Activated naive CD4-positive, alpha-beta T cell treated with anti-CD3 and anti-CD28 coated beads, Interleukin-2, amount 50 U/mL, for 16 hours (primary cell): Measurements from ENCODE around the gene DHX57.

Experiments used
- DNase-seq: peaks from one replicate; pipeline ENCODE4 v3.0.0-alpha.2; 2020

Gene DHX57, protein sequence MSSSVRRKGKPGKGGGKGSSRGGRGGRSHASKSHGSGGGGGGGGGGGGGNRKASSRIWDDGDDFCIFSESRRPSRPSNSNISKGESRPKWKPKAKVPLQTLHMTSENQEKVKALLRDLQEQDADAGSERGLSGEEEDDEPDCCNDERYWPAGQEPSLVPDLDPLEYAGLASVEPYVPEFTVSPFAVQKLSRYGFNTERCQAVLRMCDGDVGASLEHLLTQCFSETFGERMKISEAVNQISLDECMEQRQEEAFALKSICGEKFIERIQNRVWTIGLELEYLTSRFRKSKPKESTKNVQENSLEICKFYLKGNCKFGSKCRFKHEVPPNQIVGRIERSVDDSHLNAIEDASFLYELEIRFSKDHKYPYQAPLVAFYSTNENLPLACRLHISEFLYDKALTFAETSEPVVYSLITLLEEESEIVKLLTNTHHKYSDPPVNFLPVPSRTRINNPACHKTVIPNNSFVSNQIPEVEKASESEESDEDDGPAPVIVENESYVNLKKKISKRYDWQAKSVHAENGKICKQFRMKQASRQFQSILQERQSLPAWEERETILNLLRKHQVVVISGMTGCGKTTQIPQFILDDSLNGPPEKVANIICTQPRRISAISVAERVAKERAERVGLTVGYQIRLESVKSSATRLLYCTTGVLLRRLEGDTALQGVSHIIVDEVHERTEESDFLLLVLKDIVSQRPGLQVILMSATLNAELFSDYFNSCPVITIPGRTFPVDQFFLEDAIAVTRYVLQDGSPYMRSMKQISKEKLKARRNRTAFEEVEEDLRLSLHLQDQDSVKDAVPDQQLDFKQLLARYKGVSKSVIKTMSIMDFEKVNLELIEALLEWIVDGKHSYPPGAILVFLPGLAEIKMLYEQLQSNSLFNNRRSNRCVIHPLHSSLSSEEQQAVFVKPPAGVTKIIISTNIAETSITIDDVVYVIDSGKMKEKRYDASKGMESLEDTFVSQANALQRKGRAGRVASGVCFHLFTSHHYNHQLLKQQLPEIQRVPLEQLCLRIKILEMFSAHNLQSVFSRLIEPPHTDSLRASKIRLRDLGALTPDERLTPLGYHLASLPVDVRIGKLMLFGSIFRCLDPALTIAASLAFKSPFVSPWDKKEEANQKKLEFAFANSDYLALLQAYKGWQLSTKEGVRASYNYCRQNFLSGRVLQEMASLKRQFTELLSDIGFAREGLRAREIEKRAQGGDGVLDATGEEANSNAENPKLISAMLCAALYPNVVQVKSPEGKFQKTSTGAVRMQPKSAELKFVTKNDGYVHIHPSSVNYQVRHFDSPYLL (N-terminal part only)

GRCh38 chr2:38875576-38876367 lies at the start of gene DHX57, which contains the start of gene MORN2:
Gene DHX57 (minus strand): TSS chr2:38875934. CDS start chr2:38868405, 7,529 bp downstream.
Gene MORN2 (plus strand): TSS chr2:38875976.
- DNase-seq: peak; percentile 80

- no peak for DNase-seq
Measured at GRCh38 chr2:38922902-38923301, 47.2 kb upstream of the DHX57 start.

GRCh38 chr2:38922389-38922788 lies 46.7 kb upstream of the DHX57 start:
- DNase-seq: no peak

DNA sequence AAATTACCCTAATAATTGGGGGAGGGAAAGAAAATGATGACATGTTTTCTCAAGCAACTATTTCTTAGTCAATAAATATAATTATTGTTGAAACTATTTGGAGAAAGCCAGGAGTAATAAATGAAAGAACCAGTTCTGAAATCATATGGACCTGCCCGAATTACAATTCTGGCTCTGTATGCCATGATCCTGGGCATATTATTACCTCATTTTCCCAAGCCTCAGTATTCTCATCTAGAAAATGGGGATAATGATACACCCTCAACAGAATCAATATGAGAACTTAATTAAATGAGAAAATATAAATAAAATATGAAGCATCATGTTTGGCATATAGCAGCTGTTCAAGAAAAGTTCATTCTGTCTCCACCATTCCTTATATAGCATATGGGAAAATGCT lies 36.9 kb upstream of the DHX57 start:
- no peak for DNase-seq

DNA sequence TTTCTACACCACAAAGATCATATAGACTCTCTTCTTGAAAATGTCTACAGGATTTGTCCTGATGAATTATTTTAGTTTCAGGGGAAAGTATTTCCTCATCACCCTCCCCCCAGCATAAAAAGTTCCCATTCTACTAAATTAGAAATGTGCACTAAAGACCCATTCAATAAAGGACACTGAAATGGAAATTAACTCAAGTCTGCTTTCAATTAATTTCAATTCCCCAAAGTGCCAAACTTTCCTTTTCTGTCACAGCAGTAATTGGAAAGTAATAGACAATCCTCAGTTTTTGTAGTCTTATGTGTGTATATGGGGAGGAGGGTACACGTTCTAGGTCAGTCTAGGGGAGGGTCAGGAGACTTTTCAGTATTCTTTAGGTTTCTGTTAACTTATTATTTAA lies 35.5 kb upstream of the DHX57 start:
- no peak for DNase-seq

DNA sequence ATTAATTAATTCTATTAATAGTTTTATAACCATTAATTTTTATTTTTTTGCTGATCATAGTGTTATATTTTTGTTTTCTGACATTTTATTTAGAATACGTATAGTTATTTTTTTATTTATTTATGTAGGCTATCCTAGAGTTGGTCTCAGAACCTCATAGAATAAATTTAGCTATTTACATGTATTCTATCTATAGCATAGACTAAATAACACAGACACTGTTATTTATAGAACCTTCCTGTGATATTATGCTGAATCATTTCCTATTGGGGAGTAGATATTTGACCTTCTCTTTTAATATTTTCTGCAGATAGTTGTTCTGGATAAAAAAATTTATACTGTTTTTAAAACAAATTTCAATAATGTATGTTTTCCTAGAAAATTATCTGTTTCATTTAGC lies 34.1 kb upstream of the DHX57 start:
- no peak for DNase-seq

GRCh38 chr2:38907743-38908562 lies 32.2 kb upstream of the DHX57 start:
- DNase-seq: no peak

GRCh38 chr2:38907242-38907641 lies 31.5 kb upstream of the DHX57 start:
- DNase-seq: no peak

DNA sequence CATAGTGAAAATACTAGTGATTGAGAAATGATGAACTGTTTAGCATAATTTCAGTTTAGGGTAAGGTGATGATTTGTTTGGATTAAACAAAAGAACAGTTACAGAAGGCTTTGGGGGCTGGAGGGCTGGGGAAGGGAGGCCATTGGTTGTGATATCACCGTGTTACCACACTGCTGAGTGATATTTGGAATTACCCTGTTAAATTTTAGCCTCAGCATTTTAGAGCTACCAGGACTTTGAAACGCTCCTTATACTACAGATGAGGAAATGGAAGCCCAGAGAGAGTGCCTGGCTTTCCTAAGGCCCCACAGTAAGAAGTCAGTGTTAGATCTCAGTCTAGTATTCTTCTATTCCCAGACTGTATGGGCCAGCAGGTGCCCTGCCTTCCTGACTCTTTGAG lies 29.5 kb upstream of the DHX57 start:
- DNase-seq: no peak

DNA sequence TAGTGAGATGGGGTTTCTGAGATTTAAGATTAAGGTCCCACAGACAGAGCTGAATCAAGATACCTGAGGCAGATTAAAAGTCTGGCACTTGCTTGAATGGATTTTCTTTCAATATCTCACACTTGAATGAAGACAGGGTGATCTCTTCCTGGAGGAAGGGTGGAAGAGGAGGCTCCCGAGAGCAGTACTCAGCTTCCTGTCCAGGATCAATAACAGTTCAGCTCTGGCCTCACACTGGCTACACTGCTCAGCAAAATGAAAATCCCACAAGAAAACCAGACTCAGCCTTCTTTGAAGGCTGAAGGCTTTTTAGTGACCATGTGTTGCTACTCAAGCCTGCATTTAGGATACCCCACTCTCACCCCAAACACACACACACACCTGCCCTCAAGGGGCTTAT lies 25.0 kb upstream of the DHX57 start:
- no peak for DNase-seq

GRCh38 chr2:38898256-38898655 lies 22.5 kb upstream of the DHX57 start:
- no peak for DNase-seq

- no peak for DNase-seq
Measured at GRCh38 chr2:38892819-38893218, 17.1 kb upstream of the DHX57 start.

- no peak for DNase-seq
Measured at GRCh38 chr2:38889575-38889974, 13.8 kb upstream of the DHX57 start, which contains the start of gene ARHGEF33. Gene ARHGEF33 (plus strand): TSS chr2:38889875. CDS start chr2:38919448, 29,573 bp downstream.

GRCh38 chr2:38889045-38889444 lies 13.3 kb upstream of the DHX57 start:
- no peak for DNase-seq

- no peak for DNase-seq
Measured at GRCh38 chr2:38887902-38888554, 12.3 kb upstream of the DHX57 start.

DNA sequence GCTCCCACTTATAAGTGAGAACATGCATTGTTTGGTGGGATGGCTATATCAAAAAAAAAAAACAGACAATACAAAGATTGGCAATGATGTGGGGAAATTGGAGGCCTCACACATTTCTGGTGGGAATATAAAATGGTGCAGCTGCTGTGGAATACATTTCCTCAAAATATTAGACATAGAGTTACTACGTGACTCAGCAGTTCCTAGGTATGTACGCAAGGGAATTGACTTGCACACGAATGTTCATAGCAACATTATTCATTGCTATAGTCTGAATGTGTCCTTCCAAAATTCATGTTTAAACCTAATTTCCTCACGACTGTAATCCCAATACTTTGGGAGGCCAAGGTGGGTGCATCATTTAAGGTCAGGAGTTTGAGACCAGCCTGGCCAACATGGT lies 11.6 kb upstream of the DHX57 start:
- DNase-seq: no peak

DNA sequence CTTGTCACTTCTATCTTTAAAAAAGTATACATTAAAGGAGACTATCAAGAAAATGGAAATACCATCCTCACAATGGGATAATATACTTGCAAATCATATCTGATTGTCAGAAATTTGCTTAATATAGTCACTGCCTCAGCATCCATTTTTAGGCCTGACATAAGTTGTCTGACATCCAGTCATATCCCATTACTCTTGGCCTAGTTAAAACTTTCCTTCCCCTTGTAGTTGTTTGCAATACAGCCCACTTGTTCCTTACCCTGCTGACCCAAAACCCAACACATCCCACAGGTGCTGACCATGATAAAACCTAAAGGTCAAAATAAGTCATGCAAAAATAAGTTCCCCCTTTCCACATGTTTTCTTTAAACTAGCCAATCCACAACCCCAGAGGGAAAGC lies 10.3 kb upstream of the DHX57 start:
- no peak for DNase-seq

GRCh38 chr2:38876407-38876806 lies 673 bp upstream of the DHX57 start:
- DNase-seq: no peak

DNA sequence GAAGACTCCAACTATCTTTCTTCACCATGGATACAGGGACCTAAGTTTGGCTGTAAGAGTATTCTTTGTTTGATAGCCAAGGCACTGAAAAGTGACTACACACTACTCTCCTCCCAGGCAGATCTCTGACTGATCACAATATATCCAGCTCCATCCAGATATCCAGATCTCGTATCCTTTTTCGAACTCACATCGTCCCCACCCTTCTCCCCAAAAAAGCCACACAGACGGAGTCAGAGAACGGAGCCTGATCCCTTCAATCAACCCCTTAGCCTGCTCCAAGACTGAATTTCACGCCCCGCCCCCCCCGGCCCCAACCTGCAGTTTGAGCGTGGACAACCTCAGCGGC lies 533 bp downstream of the DHX57 start:
- no peak for DNase-seq

DNA sequence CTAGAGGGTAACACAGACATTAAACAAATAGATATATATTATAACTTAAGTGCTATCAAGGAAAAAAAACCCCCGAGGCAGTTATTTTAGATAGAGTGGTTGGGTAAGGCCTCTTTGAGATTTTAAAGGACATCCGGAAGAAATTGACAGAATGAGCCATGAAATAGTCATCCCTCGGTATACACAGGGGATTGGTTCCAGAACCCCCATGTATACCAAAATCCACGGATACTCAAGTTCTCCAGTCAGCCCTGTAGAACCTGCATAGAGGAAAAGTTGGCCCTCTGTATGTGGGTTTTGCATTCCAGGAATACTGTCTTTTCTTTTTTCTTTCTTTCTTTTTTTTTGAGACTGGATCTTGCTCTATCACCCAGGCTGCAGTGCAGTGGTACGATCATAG lies 2.0 kb downstream of the DHX57 start:
- no peak for DNase-seq

GRCh38 chr2:38871432-38871831 lies 4.3 kb downstream of the DHX57 start:
- DNase-seq: no peak
